Neural progenitor cell (in vitro differentiated cells): ENCODE results near the gene CHI3L2.

Source experiments
- CTCF ChIP-seq: fragments of 200-600 bp; sonication (generic); IDR thresholded peaks from 2 replicates; pipeline ENCODE4 v1.5.1; 2017; ENCODE audit warnings: antibody characterized with exemption, mild to moderate bottlenecking
- EZH2 ChIP-seq: fragments of 200-600 bp; sonication (generic); IDR thresholded peaks from 2 replicates; pipeline ENCODE4 v1.6.1; 2017; ENCODE audit warnings: antibody characterized with exemption, mild to moderate bottlenecking, moderate library complexity

- no peak for TF ChIP-seq CTCF
- TF ChIP-seq EZH2 = no peak
Measured at GRCh38 chr1:111281411-111281810, 53.9 kb downstream of the CHI3L2 start.
